HG02870 (cell line): Measurements from ENCODE around the gene SPDYE17.
"Not testable (repeated sequence)": the region's sequence is repeated elsewhere in the genome, so short reads cannot be mapped to it uniquely, and the experiment has no call there.

Experiments
- ATAC-seq: cut with Tn5 transposase; IDR thresholded peaks from one replicate; pipeline ENCODE4 v1.9.1; 2021; ENCODE audit warnings: mild to moderate bottlenecking, moderate library complexity; ENCODE audit not compliant: unreplicated experiment

The SPDYE17 gene

DNA sequence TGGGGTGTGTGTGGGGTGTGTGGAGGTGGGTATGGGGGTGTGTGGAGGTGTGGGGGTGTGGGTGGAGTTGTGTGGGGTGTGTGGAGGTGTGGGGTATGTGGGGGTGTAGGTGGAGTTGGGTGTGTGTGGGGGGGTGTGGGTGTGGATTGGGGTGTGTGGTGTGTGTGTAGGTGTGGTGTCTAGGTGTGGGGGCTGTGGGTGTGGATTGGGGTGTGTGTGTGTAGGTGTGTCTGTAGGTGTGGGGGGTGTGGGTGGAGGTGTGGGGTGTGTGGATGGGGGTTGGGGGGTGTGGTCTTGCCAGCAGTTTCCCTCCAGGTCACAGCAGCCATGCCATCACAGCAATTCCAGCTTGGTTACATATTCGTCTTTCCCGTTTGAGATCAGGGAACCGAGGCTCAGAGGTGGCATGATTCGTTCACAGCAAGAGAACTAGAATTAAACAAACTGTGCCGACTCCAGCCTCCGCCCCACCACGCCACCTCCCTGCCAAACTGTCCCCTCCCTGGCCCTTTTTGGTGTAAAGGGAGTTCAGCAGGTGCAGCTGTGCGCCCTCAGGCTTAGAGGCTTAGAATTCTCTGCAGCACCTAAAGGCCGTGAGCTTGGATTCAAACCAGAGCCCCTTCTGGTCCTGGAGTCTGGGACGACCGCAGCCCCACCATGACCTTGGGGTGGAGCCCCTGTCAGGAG is 33.3 kb downstream of the SPDYE17 start:
- not testable (repeated sequence) for ATAC-seq

DNA sequence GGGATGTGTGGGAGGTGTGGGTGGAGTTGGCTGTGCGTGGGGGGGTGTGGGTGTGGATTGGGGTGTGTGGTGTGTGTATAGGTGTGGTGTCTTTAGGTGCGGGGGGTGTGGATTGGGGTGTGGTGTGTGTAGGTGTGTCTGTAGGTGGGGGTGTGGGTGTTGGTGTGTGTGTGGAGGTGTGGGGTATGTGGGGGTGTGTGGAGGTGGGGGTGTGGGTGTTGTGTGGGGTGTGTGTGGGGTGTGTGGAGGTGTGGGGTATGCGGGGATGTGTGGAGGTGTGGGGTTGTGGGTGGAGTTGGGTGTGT is 33.9 kb downstream of the SPDYE17 start:
- ATAC-seq, result no peak

GRCh38 chr7:76997381-76998284 is 34.5 kb downstream of the SPDYE17 start:
- no peak for ATAC-seq

- ATAC-seq, result not testable (repeated sequence)
Observed at GRCh38 chr7:76996932-76997331, 35.2 kb downstream of the SPDYE17 start.

GRCh38 chr7:76994286-76994685 is 37.9 kb downstream of the SPDYE17 start:
- not testable (repeated sequence) for ATAC-seq

GRCh38 chr7:76993831-76994230 is 38.3 kb downstream of the SPDYE17 start:
- not testable (repeated sequence) for ATAC-seq

DNA sequence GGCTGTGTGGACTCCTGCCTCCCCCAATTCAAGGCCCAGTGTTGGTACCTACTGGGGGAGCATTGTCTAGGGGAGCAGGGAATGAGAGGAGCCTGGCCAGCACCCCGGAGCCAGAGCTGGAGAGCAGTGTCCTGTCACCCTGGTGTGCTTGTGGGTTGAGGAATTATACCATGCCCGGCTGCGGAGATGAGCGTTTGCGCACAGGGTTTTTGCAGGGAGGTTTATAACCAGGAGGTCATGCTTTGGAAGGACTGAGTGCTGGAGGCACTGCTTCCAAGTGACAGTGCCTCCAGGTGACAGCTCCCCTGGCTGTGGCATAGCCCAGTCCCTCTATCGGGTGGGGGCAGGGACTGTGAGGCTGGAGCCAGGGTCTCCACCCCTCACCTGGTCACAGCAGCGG is 39.3 kb downstream of the SPDYE17 start:
- not testable (repeated sequence) for ATAC-seq

DNA sequence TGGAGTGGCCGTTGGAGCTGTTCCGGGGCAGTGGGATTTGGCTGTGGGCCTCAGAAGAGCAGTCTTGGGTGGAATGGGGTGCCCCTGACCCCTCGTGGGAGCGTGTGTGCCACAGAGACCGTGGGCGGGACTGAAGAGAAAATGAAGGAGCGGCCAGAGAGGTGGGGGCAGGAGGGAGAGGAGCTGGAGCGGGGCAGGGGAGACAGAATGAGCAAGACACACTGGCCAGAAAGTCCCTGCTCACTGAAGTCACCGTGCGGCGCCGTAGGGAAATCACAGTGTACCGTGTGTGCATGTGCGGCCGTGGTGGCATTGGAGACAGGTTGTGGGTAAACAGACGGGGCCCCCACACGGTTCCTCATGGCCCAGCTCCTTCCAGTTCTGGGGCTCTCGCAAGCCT is 40.0 kb downstream of the SPDYE17 start:
- not testable (repeated sequence) for ATAC-seq

DNA sequence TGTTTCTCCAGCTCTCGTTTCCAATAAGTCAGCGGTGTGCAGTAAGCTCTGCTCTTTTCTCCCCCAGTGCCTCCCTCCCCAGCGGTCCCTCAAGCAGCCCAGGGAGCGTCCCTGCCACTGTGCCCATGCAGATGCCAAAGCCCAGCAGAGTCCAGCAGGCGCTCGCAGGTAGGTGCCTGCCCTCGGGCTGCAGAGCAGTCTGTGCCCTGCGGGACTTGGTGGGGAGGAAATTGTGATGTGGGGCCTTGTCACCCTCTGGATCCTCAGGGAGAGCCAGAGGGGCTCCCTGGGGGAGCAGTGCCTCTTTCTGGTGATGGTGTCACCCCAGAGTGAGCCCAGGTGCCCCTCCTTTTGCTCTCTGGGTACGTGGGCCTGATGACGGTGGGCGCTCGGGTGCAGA is 42.0 kb downstream of the SPDYE17 start:
- ATAC-seq, result not testable (repeated sequence)

GRCh38 chr7:76985924-76986717 is 46.0 kb downstream of the SPDYE17 start:
- ATAC-seq, result not testable (repeated sequence)

DNA sequence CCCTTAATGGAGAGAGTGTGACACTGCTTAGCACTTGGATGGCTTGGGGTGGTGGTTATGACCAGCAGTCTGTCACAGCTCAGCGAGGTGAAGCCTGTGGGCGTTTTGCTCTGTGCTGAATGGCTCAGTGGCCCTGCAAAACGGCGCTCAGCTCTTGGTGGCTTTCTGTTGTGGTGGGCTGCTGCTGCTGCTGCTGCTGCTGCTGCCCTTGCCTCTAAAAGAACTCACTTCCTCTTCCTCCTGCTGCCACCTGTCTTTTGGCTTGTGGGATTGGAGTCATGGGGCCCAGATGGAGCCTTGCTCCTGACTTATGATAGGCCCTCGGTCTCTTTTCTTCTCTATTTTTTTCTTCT is 47.4 kb downstream of the SPDYE17 start:
- peak; percentile 99 for ATAC-seq

GRCh38 chr7:76983937-76984783 is 48.0 kb downstream of the SPDYE17 start:
- peak; percentile 12 for ATAC-seq

- not testable (repeated sequence) for ATAC-seq
Observed at GRCh38 chr7:76983333-76983732, 48.8 kb downstream of the SPDYE17 start.

DNA sequence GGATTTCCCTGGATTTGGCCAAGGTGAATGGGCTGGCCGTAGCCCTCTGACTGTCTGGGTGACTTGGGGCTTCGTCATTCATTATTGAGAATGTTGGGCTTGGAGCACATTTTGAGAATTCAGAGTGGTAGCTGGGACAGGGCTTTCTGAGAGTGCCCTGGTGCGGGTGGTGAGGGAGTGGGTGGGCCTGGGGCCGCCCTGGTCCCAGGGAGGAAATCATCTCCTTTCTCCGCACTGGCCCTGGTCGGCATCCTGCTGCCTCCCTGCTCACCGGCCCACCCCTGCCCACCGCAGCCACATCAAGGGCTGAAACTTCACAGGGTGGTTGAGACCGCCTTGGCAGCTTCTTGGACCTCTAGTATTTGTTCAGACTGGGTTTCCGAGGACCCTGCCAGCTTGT is 49.7 kb downstream of the SPDYE17 start:
- not testable (repeated sequence) for ATAC-seq

GRCh38 chr7:76981187-76981970 is 50.8 kb downstream of the SPDYE17 start:
- ATAC-seq, result not testable (repeated sequence)

DNA sequence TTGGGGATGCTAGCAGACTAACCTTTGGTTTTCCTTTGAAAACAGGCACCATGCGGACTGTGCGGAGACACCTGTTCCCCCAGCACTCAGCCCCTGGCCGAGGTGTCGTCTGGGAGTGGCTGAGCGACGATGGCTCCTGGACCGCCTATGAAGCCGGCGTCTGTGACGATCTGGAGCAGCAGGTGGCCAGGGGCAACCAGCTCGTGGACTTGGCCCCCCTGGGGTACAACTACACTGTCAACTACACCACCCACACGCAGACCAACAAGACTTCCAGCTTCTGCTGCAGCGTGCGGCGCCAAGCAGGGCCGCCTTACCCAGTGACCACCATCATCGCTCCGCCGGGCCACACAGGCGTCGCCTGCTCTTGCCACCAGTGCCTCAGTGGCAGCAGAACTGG is 51.6 kb downstream of the SPDYE17 start:
- not testable (repeated sequence) for ATAC-seq

GRCh38 chr7:76977761-76978367 is 54.3 kb downstream of the SPDYE17 start:
- ATAC-seq, result not testable (repeated sequence)

- not testable (repeated sequence) for ATAC-seq
Observed at GRCh38 chr7:76974793-76975579, 57.2 kb downstream of the SPDYE17 start.
